Nephron progenitor cell (in vitro differentiated cells): Measurements from ENCODE around the gene OXER1.

Source experiments
- DNase-seq: peaks from one replicate; pipeline ENCODE4 v3.0.0; 2021
- H3K27ac Mint-ChIP-seq: 2 replicates; pipeline ENCODE4 v1.8.0; 2021; ENCODE audit warnings: mild to moderate bottlenecking, moderate library complexity, mixed read lengths
- H3K27me3 Mint-ChIP-seq: 2 replicates; pipeline ENCODE4 v1.8.0; 2021; ENCODE audit warnings: mild to moderate bottlenecking, low read depth, mixed read lengths; ENCODE audit not compliant: poor library complexity
- H3K36me3 Mint-ChIP-seq: 2 replicates; pipeline ENCODE4 v1.8.0; 2021; ENCODE audit warnings: low read depth, mixed read lengths
- H3K4me1 Mint-ChIP-seq: 2 replicates; pipeline ENCODE4 v1.8.0; 2021; ENCODE audit warnings: mixed read lengths
- H3K4me3 Mint-ChIP-seq: 2 replicates; pipeline ENCODE4 v1.8.0; 2021; ENCODE audit warnings: mild to moderate bottlenecking, moderate library complexity, mixed read lengths
- H3K9me3 Mint-ChIP-seq: 2 replicates; pipeline ENCODE4 v1.8.0; 2021; ENCODE audit warnings: mild to moderate bottlenecking, moderate library complexity, mixed read lengths
- TF ChIP-seq, protein P1 (sequence below): fragments of 200-600 bp; sonication (generic); IDR thresholded peaks from 2 replicates; pipeline ENCODE4 v1.5.0; 2021; ENCODE audit warnings: antibody characterized with exemption

OXER1 gene

GRCh38 chr2:42755191-42755880, 8.6 kb downstream of the OXER1 start:
- Mint-ChIP-seq H3K27ac (peak overlapping the region; percentile 63), H3K9me3 (no peaks in the 10 kb centered on the region)

DNA sequence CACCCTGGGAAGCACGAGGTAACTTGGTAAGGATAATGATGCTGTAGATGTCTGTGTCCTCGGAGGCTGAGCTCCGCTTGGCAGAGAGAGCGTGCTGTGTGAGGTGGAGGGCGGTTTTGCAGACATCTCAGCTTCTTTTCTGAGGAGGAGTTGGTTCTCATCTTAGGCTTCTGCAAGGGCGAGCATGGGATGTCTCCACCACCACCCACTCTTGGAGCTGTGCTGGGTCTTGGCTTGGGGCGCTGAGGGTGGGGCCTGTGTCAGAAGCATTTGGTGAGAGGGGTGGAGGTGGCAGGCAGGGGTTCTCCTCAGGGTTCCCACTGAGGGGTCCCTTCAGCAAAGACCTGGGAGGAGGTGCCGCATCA, 9.2 kb downstream of the OXER1 start:
- DNase-seq = no peak
- no peak overlapping the region for H3K4me3 Mint-ChIP-seq
- peaks cover 40% of the 10 kb centered on the region for H3K4me1 Mint-ChIP-seq
- H3K27me3 Mint-ChIP-seq = peaks cover 8% of the 10 kb centered on the region
- TF ChIP-seq, protein P1, sequence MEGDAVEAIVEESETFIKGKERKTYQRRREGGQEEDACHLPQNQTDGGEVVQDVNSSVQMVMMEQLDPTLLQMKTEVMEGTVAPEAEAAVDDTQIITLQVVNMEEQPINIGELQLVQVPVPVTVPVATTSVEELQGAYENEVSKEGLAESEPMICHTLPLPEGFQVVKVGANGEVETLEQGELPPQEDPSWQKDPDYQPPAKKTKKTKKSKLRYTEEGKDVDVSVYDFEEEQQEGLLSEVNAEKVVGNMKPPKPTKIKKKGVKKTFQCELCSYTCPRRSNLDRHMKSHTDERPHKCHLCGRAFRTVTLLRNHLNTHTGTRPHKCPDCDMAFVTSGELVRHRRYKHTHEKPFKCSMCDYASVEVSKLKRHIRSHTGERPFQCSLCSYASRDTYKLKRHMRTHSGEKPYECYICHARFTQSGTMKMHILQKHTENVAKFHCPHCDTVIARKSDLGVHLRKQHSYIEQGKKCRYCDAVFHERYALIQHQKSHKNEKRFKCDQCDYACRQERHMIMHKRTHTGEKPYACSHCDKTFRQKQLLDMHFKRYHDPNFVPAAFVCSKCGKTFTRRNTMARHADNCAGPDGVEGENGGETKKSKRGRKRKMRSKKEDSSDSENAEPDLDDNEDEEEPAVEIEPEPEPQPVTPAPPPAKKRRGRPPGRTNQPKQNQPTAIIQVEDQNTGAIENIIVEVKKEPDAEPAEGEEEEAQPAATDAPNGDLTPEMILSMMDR = no peak
- H3K36me3 Mint-ChIP-seq = peaks cover 10% of the 10 kb centered on the region
- no peaks in the 10 kb centered on the region for H3K9me3 Mint-ChIP-seq
- H3K27ac Mint-ChIP-seq = peak overlapping the region; percentile 69

More at GRCh38 chr2:42755191-42755880, 8.6 kb downstream of the OXER1 start:
- no peak for DNase-seq
- peaks cover 11% of the 10 kb centered on the region for H3K27me3 Mint-ChIP-seq
- TF ChIP-seq, protein P1 = no peak
- peaks cover 12% of the 10 kb centered on the region for H3K36me3 Mint-ChIP-seq
- H3K4me1 Mint-ChIP-seq = peaks cover 40% of the 10 kb centered on the region
- no peak overlapping the region for H3K4me3 Mint-ChIP-seq

DNA sequence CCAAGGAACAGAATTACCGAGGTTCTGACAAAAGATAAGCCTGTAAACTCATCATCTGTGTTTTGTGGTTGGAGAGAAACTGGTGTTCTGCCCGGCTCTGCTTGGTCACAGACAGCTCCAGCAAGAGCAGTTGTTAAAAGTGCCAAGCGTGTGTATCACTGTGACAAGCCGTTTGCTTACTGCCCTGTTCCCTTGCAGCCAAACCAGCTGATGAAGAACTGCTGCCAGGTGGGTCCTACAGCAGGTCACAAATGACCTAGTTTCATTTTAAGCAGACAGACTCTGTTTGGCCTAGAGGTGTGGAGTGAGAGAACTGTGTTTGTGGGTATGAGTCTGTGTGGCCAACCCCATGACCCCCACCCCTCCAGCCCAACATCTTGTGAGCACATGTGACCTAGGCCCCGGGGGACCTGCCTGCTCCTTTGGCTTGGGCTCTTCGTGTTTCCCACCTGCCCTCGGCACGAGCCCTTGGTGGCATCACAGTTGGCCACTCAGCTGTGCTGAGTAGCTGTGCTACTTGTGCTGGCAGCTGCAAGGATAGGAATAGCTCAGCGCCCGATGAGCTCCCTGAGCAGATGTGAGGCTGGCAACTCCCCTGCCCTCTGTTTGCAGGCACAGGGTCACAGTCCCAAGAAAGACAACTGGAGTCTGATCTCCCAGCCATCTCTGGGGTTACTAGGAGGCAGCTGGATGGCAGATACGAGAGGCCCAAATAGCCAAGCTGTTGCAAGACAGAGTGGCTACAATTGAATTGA, 9.7 kb downstream of the OXER1 start:
- Mint-ChIP-seq H3K4me1 (peaks cover 40% of the 10 kb centered on the region), H3K27me3 (peaks cover 8% of the 10 kb centered on the region), H3K4me3 (no peak overlapping the region), H3K9me3 (no peaks in the 10 kb centered on the region), H3K27ac (peak overlapping the region; percentile 69), H3K36me3 (peaks cover 12% of the 10 kb centered on the region)
- TF ChIP-seq, protein P1 = no peak
- no peak for DNase-seq

DNA sequence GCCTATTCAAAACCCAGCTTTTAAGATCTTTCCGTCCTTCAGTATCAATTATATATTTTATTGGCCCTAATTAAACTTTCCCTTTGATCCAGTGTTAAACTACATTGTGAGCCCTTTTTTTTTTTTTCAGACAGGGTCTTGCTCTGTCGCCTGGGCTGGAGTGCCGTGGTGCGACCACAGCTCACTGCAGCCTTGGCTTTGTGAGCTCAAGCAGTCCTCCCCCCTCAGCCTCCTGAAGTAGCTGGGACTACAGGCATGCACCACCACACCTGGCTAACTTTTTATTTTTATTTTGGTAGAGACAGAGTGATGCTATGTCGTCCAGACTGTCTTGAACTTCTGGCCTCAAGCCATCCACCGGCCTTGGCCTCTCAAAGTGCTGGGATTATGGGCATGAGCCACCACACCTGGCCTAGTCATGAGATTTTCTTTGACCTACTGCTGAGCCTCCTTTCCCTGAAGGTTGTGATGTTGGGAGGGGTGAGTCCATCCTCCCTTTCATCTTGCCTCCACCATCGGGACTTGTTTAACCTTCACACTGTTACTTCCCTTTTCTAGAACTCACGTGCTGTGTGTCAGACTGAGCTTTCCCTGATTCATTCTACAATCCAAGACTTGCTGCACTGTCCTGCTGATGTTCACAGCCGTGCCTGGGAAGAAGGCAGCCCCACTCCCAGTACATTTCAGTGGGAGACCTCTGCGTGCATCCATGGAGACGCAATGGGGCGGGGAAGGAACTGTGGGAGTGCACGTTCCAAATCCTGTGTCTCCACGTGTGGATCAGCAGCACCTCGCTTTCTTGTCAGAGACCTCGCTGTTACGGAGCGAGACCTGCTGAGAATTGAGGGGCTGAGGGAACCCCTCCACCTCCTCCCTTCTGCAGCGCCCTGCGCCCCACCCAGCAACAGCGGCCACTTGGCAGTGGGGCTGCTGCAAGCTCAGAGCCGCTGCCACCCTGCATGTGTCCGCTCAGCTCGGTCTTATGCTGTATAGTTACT, 10.8 kb downstream of the OXER1 start:
- no peaks in the 10 kb centered on the region for H3K9me3 Mint-ChIP-seq
- no peak for DNase-seq
- H3K27me3 Mint-ChIP-seq = peaks cover 8% of the 10 kb centered on the region
- H3K36me3 Mint-ChIP-seq = peaks cover 20% of the 10 kb centered on the region
- TF ChIP-seq, protein P1 = no peak
- no peak overlapping the region for H3K27ac Mint-ChIP-seq
- H3K4me1 Mint-ChIP-seq = peaks cover 40% of the 10 kb centered on the region
- H3K4me3 Mint-ChIP-seq = no peak overlapping the region

DNA sequence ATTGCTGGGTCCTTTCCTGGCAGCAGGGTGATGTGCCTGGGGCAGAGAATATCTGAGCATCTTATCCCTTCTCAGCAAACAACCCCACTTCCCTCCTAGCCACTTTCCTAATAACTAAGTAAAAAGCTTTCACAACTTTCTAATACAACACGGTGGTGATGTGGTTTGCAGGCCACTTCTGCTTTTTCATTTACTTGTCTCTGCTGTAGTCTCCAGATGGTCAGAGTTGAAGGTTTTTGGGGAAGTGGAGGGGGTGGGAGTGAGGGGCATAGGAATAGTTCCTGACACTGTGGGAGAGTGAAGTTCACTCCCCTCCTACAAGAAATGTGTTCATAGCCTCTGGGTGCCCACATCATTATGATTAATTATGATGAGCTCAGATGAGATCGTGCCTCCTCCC, 11.6 kb downstream of the OXER1 start:
- Mint-ChIP-seq H3K36me3 (peaks cover 20% of the 10 kb centered on the region), H3K27me3 (peaks cover 8% of the 10 kb centered on the region), H3K9me3 (no peaks in the 10 kb centered on the region), H3K4me3 (no peak overlapping the region), H3K4me1 (peaks cover 38% of the 10 kb centered on the region), H3K27ac (no peak overlapping the region)
- DNase-seq = no peak
- TF ChIP-seq, protein P1 = no peak
